ENCODE results near the gene MRM2. TPM values are rescaled to one million over a fixed set of nuclear protein-coding genes. Genes with fewer than 3 reads are reported as not detected.

Gene MRM2
- total RNA-seq, 1 donor from 2014 or later: 22.6 TPM

- Mint-ChIP-seq H3K9me3 (ENCODE audit: unreplicated experiment) (peaks cover 3% of the 10 kb centered on the region), H3K4me1 (ENCODE audit: low read depth, unreplicated experiment) (peaks cover 2% of the 10 kb centered on the region), H3K27ac (ENCODE audit: unreplicated experiment) (no peak overlapping the region), H3K27me3 (ENCODE audit: low read depth, unreplicated experiment) (no peaks in the 10 kb centered on the region), H3K36me3 (ENCODE audit: low read depth, unreplicated experiment) (peaks cover 32% of the 10 kb centered on the region), H3K4me3 (ENCODE audit: unreplicated experiment) (no peak overlapping the region)
- Histone ChIP-seq H3K4me1 (ENCODE audit: insufficient read depth, low read length) (no peaks in the 10 kb centered on the region), H2AFZ (ENCODE audit: low read depth, low read length) (no peak overlapping the region), H3K4me3 (ENCODE audit: insufficient read depth, low read depth, low read length) (no peak overlapping the region), H3K9ac (ENCODE audit: low read length) (no peak overlapping the region), H3K79me2 (ENCODE audit: insufficient read depth, low read length) (peaks cover 8% of the 10 kb centered on the region), H3K27ac (ENCODE audit: low read depth, low read length) (no peak overlapping the region), H3K4me2 (ENCODE audit: low read length) (no peak overlapping the region), H3K9me3 (ENCODE audit: insufficient read depth, low read depth, low read length) (no peaks in the 10 kb centered on the region), H3K27me3 (ENCODE audit: insufficient read depth, low read length) (no peaks in the 10 kb centered on the region), H3K36me3 (ENCODE audit: insufficient read depth, low read length) (peaks cover 19% of the 10 kb centered on the region), H4K20me1 (ENCODE audit: insufficient read depth, low read length) (peaks cover 36% of the 10 kb centered on the region)
- FAIRE-seq (no peak), DNase-seq (ENCODE audit: low read depth) (no peak)
- TF ChIP-seq EZH2 (IDR thresholded peaks at IDR 0.05; ENCODE audit: insufficient read depth, low read length) (no peak), CTCF (IDR thresholded peaks at IDR 0.05; ENCODE audit: insufficient read depth, low read depth, low read length) (no peak)
Observed at GRCh38 chr7:2215851-2216250, 26.2 kb downstream of the MRM2 start.

- no peak for FAIRE-seq
- H3K36me3 Mint-ChIP-seq (ENCODE audit: low read depth, unreplicated experiment): peaks cover 29% of the 10 kb centered on the region
- no peak for TF ChIP-seq EZH2 (IDR thresholded peaks at IDR 0.05; ENCODE audit: insufficient read depth, low read length)
- TF ChIP-seq CTCF (IDR thresholded peaks at IDR 0.05; ENCODE audit: insufficient read depth, low read depth, low read length): no peak
- Histone ChIP-seq H3K9ac (ENCODE audit: low read length) (no peak overlapping the region), H3K27ac (ENCODE audit: low read depth, low read length) (no peak overlapping the region), H3K4me3 (ENCODE audit: insufficient read depth, low read depth, low read length) (no peak overlapping the region), H3K79me2 (ENCODE audit: insufficient read depth, low read length) (no peaks in the 10 kb centered on the region), H3K4me1 (ENCODE audit: insufficient read depth, low read length) (no peaks in the 10 kb centered on the region), H3K9me3 (ENCODE audit: insufficient read depth, low read depth, low read length) (no peaks in the 10 kb centered on the region), H3K36me3 (ENCODE audit: insufficient read depth, low read length) (peaks cover 19% of the 10 kb centered on the region), H3K27me3 (ENCODE audit: insufficient read depth, low read length) (no peaks in the 10 kb centered on the region), H4K20me1 (ENCODE audit: insufficient read depth, low read length) (peaks cover 30% of the 10 kb centered on the region), H3K4me2 (ENCODE audit: low read length) (no peak overlapping the region), H2AFZ (ENCODE audit: low read depth, low read length) (no peak overlapping the region)
- H3K4me3 Mint-ChIP-seq (ENCODE audit: unreplicated experiment): no peak overlapping the region
- no peak for DNase-seq (ENCODE audit: low read depth)
- no peak overlapping the region for H3K27ac Mint-ChIP-seq (ENCODE audit: unreplicated experiment)
- no peaks in the 10 kb centered on the region for H3K27me3 Mint-ChIP-seq (ENCODE audit: low read depth, unreplicated experiment)
- peaks cover 3% of the 10 kb centered on the region for H3K9me3 Mint-ChIP-seq (ENCODE audit: unreplicated experiment)
- H3K4me1 Mint-ChIP-seq (ENCODE audit: low read depth, unreplicated experiment): peaks cover 2% of the 10 kb centered on the region
Observed at GRCh38 chr7:2214636-2215035, 27.4 kb downstream of the MRM2 start.

- H3K4me2 ChIP-seq (ENCODE audit: low read length): no peak overlapping the region
- H3K4me1 ChIP-seq (ENCODE audit: insufficient read depth, low read length): no peaks in the 10 kb centered on the region
- H3K4me3 ChIP-seq (ENCODE audit: insufficient read depth, low read depth, low read length): no peak overlapping the region
- H3K9ac ChIP-seq (ENCODE audit: low read length): no peak overlapping the region
- Mint-ChIP-seq H3K27me3 (ENCODE audit: low read depth, unreplicated experiment) (no peaks in the 10 kb centered on the region), H3K4me3 (ENCODE audit: unreplicated experiment) (no peak overlapping the region), H3K36me3 (ENCODE audit: low read depth, unreplicated experiment) (peaks cover 29% of the 10 kb centered on the region), H3K4me1 (ENCODE audit: low read depth, unreplicated experiment) (peaks cover 2% of the 10 kb centered on the region), H3K27ac (ENCODE audit: unreplicated experiment) (no peak overlapping the region), H3K9me3 (ENCODE audit: unreplicated experiment) (peaks cover 3% of the 10 kb centered on the region)
- peaks cover 6% of the 10 kb centered on the region for H3K79me2 ChIP-seq (ENCODE audit: insufficient read depth, low read length)
- no peaks in the 10 kb centered on the region for H3K9me3 ChIP-seq (ENCODE audit: insufficient read depth, low read depth, low read length)
- no peak overlapping the region for H3K27ac ChIP-seq (ENCODE audit: low read depth, low read length)
- H4K20me1 ChIP-seq (ENCODE audit: insufficient read depth, low read length): peaks cover 38% of the 10 kb centered on the region
- H3K27me3 ChIP-seq (ENCODE audit: insufficient read depth, low read length): no peaks in the 10 kb centered on the region
- no peak for TF ChIP-seq CTCF (IDR thresholded peaks at IDR 0.05; ENCODE audit: insufficient read depth, low read depth, low read length)
- no peak for TF ChIP-seq EZH2 (IDR thresholded peaks at IDR 0.05; ENCODE audit: insufficient read depth, low read length)
- no peak overlapping the region for H2AFZ ChIP-seq (ENCODE audit: low read depth, low read length)
- no peak for DNase-seq (ENCODE audit: low read depth)
- FAIRE-seq: no peak
- H3K36me3 ChIP-seq (ENCODE audit: insufficient read depth, low read length): peaks cover 19% of the 10 kb centered on the region
Observed at GRCh38 chr7:2213551-2214215, 28.3 kb downstream of the MRM2 start.
